HG03066 (cell line): ENCODE data around the gene ZNF346.
"Not testable (repeated sequence)": the region's sequence is repeated elsewhere in the genome, so short reads cannot be mapped to it uniquely, and the experiment has no call there.

Source experiments
- ATAC-seq: cut with Tn5 transposase; IDR thresholded peaks from one replicate; pipeline ENCODE4 v1.9.1; 2021; ENCODE audit warnings: low read depth; ENCODE audit not compliant: unreplicated experiment

The ZNF346 gene

GRCh38 chr5:177006265-177006972 lies 16.1 kb upstream of the ZNF346 start, which contains the start of gene UIMC1:
Gene UIMC1, minus strand, starts transcription at chr5:177006779. Its CDS starts 24,164 bp downstream, at chr5:176982615.
- peak; percentile 72 for ATAC-seq

- no peak for ATAC-seq
Measured at GRCh38 chr5:177008716-177009115, 13.8 kb upstream of the ZNF346 start.

- no peak for ATAC-seq
Measured at GRCh38 chr5:177010153-177010552, 12.3 kb upstream of the ZNF346 start.

GRCh38 chr5:177015156-177015555 lies 7.3 kb upstream of the ZNF346 start:
- no peak for ATAC-seq

GRCh38 chr5:177018341-177018740 lies 4.2 kb upstream of the ZNF346 start:
- no peak for ATAC-seq

GRCh38 chr5:177020033-177020432 lies 2.5 kb upstream of the ZNF346 start:
- no peak for ATAC-seq

- peak; percentile 17 for ATAC-seq
Measured at GRCh38 chr5:177023303-177023664, 788 bp downstream of the ZNF346 start.

GRCh38 chr5:177024559-177024958 lies 2.1 kb downstream of the ZNF346 start:
- no peak for ATAC-seq

- no peak for ATAC-seq
Measured at GRCh38 chr5:177025101-177025601, 2.7 kb downstream of the ZNF346 start.

GRCh38 chr5:177027665-177028064 lies 5.2 kb downstream of the ZNF346 start:
- ATAC-seq = no peak

- no peak for ATAC-seq
Measured at GRCh38 chr5:177029498-177029897, 7.0 kb downstream of the ZNF346 start.

GRCh38 chr5:177035976-177036375 lies 13.5 kb downstream of the ZNF346 start:
- no peak for ATAC-seq

GRCh38 chr5:177036443-177036842 lies 13.9 kb downstream of the ZNF346 start:
- no peak for ATAC-seq

- no peak for ATAC-seq
Measured at GRCh38 chr5:177036921-177037320, 14.4 kb downstream of the ZNF346 start.

- ATAC-seq = no peak
Measured at GRCh38 chr5:177040814-177041420, 18.4 kb downstream of the ZNF346 start.

- ATAC-seq = no peak
Measured at GRCh38 chr5:177041936-177042335, 19.4 kb downstream of the ZNF346 start.

- ATAC-seq = no peak
Measured at GRCh38 chr5:177043114-177043513, 20.6 kb downstream of the ZNF346 start.

GRCh38 chr5:177043958-177044357 lies 21.5 kb downstream of the ZNF346 start:
- ATAC-seq = no peak

- ATAC-seq = no peak
Measured at GRCh38 chr5:177044641-177045040, 22.1 kb downstream of the ZNF346 start.

GRCh38 chr5:177045631-177046030 lies 23.1 kb downstream of the ZNF346 start:
- ATAC-seq = no peak

GRCh38 chr5:177048531-177048930 lies 26.0 kb downstream of the ZNF346 start:
- ATAC-seq = not testable (repeated sequence)

GRCh38 chr5:177049285-177049684 lies 26.8 kb downstream of the ZNF346 start:
- ATAC-seq = no peak
